Sigmoid colon (tissue), 4 donors: ENCODE data around the gene CAMTA1.

Experiments used
- CTCF ChIP-seq, 4 experiments: fragments of 450-650 bp in 3 of 4; fragments of 200-600 bp in 1 of 4; IDR thresholded peaks; one replicate each; pipeline ENCODE4 v1.5.1; 2016 to 2019; ENCODE audit warnings: antibody characterized with exemption in 4 of 4, mild to moderate bottlenecking in 3 of 4, moderate library complexity in 2 of 4
- EP300 ChIP-seq, 4 donors: sonication (generic); formaldehyde crosslinking; IDR thresholded peaks; one replicate each; pipeline ENCODE4 v1.6.1; 2017; ENCODE audit warnings: antibody characterized with exemption in 4 of 4
- POLR2A ChIP-seq, 2 donors: fragments of 450-650 bp; IDR thresholded peaks; one replicate each; pipeline ENCODE4 v1.6.1; 2016; ENCODE audit warnings: antibody characterized with exemption in 2 of 2, mild to moderate bottlenecking in 2 of 2, moderate library complexity in 2 of 2
- POLR2AphosphoS5 ChIP-seq, 4 donors: sonication (generic); formaldehyde crosslinking; IDR thresholded peaks; one replicate each; pipeline ENCODE4 v1.6.1; 2017; ENCODE audit warnings: antibody characterized with exemption in 4 of 4

GRCh38 chr1:7436056-7437005, 651.1 kb downstream of the CAMTA1 start:
- TF ChIP-seq POLR2AphosphoS5 (IDR thresholded peaks at IDR 0.05) (no peak), POLR2A (IDR thresholded peaks at IDR 0.05) (no peak), CTCF (IDR thresholded peaks at IDR 0.05) (no peak), EP300 (IDR thresholded peaks at IDR 0.05) (no peak)
